ENCODE data around the gene ZNF524.
A peak's percentile ranks its signal among the peaks of the same experiment; 100 is the strongest.

- TF ChIP-seq, protein P1, sequence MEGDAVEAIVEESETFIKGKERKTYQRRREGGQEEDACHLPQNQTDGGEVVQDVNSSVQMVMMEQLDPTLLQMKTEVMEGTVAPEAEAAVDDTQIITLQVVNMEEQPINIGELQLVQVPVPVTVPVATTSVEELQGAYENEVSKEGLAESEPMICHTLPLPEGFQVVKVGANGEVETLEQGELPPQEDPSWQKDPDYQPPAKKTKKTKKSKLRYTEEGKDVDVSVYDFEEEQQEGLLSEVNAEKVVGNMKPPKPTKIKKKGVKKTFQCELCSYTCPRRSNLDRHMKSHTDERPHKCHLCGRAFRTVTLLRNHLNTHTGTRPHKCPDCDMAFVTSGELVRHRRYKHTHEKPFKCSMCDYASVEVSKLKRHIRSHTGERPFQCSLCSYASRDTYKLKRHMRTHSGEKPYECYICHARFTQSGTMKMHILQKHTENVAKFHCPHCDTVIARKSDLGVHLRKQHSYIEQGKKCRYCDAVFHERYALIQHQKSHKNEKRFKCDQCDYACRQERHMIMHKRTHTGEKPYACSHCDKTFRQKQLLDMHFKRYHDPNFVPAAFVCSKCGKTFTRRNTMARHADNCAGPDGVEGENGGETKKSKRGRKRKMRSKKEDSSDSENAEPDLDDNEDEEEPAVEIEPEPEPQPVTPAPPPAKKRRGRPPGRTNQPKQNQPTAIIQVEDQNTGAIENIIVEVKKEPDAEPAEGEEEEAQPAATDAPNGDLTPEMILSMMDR (IDR thresholded peaks at IDR 0.05 in 2 of 3, conservative IDR thresholded peaks at IDR 0.05 in 1 of 3; ENCODE audit: control insufficient read depth in 2 of 3, extremely low read depth in 1 of 3, insufficient read depth in 1 of 3, low read depth in 3 of 3, low read length in 3 of 3), result no peak
- no peak for TF ChIP-seq POLR2A (IDR thresholded peaks at IDR 0.05; ENCODE audit: low read depth, low read length)
- 0 out of 2 replicates have a peak, but pooled peaks have one; percentile 20 for TF ChIP-seq YY1 (IDR thresholded peaks at IDR 0.05; ENCODE audit: low read depth, low read length)
- TF ChIP-seq EZH2 (IDR thresholded peaks at IDR 0.05; ENCODE audit: borderline replicate concordance, control insufficient read depth, low read depth, low read length), result no peak
- TF ChIP-seq ZNF274 (IDR thresholded peaks at IDR 0.05; ENCODE audit: insufficient read depth, insufficient read length), result no peak
- no peak for TF ChIP-seq ZZZ3 (IDR thresholded peaks at IDR 0.05; ENCODE audit: control insufficient read depth, insufficient read length, low read depth)
- no peak for TF ChIP-seq RBBP5 (conservative IDR thresholded peaks at IDR 0.05)
These were observed 13.0 kb upstream of the ZNF524 start for GRCh38 chr19:55586976-55587668.

Measured in GM12878 (cell line).